Stomach (tissue), 4 donors: Measurements from ENCODE around the gene TMEM123.
A peak's percentile ranks its signal among the peaks of the same experiment; 100 is the strongest.

ENCODE experiments used
- EP300 ChIP-seq: sonication (generic); formaldehyde crosslinking; IDR thresholded peaks from one replicate; pipeline ENCODE4 v1.6.1; 2017; ENCODE audit warnings: antibody characterized with exemption
- POLR2AphosphoS5 ChIP-seq, 3 donors: sonication (generic); formaldehyde crosslinking; IDR thresholded peaks; one replicate each; pipeline ENCODE4 v1.6.1; 2016; ENCODE audit warnings: antibody characterized with exemption in 3 of 3
- TF ChIP-seq, protein P1 (sequence below), 7 experiments: fragments of 450-650 bp in 4 of 7; fragments of 200-600 bp in 3 of 7; sonication (generic) in 3 of 7; IDR thresholded peaks; one replicate each; pipeline ENCODE4 v1.5.1; 2016 to 2019; ENCODE audit warnings: antibody characterized with exemption in 7 of 7, control low read depth in 2 of 7, mild to moderate bottlenecking in 1 of 7

GRCh38 chr11:102476812-102477211 is 24.2 kb upstream of the TMEM123 start:
- TF ChIP-seq, protein P1, sequence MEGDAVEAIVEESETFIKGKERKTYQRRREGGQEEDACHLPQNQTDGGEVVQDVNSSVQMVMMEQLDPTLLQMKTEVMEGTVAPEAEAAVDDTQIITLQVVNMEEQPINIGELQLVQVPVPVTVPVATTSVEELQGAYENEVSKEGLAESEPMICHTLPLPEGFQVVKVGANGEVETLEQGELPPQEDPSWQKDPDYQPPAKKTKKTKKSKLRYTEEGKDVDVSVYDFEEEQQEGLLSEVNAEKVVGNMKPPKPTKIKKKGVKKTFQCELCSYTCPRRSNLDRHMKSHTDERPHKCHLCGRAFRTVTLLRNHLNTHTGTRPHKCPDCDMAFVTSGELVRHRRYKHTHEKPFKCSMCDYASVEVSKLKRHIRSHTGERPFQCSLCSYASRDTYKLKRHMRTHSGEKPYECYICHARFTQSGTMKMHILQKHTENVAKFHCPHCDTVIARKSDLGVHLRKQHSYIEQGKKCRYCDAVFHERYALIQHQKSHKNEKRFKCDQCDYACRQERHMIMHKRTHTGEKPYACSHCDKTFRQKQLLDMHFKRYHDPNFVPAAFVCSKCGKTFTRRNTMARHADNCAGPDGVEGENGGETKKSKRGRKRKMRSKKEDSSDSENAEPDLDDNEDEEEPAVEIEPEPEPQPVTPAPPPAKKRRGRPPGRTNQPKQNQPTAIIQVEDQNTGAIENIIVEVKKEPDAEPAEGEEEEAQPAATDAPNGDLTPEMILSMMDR (IDR thresholded peaks at IDR 0.05), result no peak
- TF ChIP-seq POLR2AphosphoS5 (IDR thresholded peaks at IDR 0.05) (peak in 2 of 3 donors; percentile 39 to 68), EP300 (no peak)
